ENCODE measurements around the gene TM9SF1. TPM values are rescaled to one million over a fixed set of nuclear protein-coding genes. Genes with fewer than 3 reads are reported as not detected.

TM9SF1 gene
- total RNA-seq, 1 experiment from 2014 or later, result 55.5 TPM

GRCh38 chr14:24146453-24146977 is 48.7 kb downstream of the TM9SF1 start, which contains the start of gene PSME2:
TSS of gene PSME2 (minus strand) at chr14:24146610. CDS start at chr14:24146581, 29 bp downstream.
- BruUV-seq (replicated peaks), result no TSS peak
- Histone ChIP-seq H3K9me3 (ENCODE audit: low read depth, low read length, poor library complexity, severe bottlenecking) (no peaks in the 10 kb centered on the region), H3K4me3 (ENCODE audit: low read depth, low read length, poor library complexity, severe bottlenecking) (peak within 1 kb of the TSS; percentile 90), H3K27ac (ENCODE audit: low read depth, low read length, poor library complexity, severe bottlenecking) (peak within 1 kb of the TSS; percentile 87), H3K36me3 (ENCODE audit: insufficient read depth, low read length, poor library complexity, severe bottlenecking) (peaks cover 36% of the 10 kb centered on the region), H3K4me1 (ENCODE audit: insufficient read depth, low read length, poor library complexity, severe bottlenecking) (peaks cover 12% of the 10 kb centered on the region), H3K27me3 (replicated peaks; ENCODE audit: insufficient read depth, low read depth, low read length, poor library complexity) (no peaks in the 10 kb centered on the region)
- ChIA-PET POLR2A (ENCODE audit: low non-redundant PET) (interaction anchor here (0.5 to 1.0 kb wide), 3 partner anchors 9 to 32 kb away, joined by 3 to 6 read pairs (median 3); partner anchors contain the start of genes DCAF11, NRL and PSME1), CTCF (interaction anchor here (1.0 kb wide), 1 partner anchor 38 kb away, joined by 3 read pairs; no protein-coding TSS in a partner anchor)
- peak; percentile 98 for DNase-seq (ENCODE audit: low spot score)
- intact Hi-C loops (cut with micrococcal nuclease; ENCODE audit: unreplicated experiment), result loop anchor here (5.0 kb wide), 1 partner anchor 41 kb away; the partner anchor contains the start of gene IPO4
- no peak for TF ChIP-seq EZH2 (IDR thresholded peaks at IDR 0.05; ENCODE audit: borderline replicate concordance, low read depth, low read length, poor library complexity, severe bottlenecking)
- TF ChIP-seq, protein P1, sequence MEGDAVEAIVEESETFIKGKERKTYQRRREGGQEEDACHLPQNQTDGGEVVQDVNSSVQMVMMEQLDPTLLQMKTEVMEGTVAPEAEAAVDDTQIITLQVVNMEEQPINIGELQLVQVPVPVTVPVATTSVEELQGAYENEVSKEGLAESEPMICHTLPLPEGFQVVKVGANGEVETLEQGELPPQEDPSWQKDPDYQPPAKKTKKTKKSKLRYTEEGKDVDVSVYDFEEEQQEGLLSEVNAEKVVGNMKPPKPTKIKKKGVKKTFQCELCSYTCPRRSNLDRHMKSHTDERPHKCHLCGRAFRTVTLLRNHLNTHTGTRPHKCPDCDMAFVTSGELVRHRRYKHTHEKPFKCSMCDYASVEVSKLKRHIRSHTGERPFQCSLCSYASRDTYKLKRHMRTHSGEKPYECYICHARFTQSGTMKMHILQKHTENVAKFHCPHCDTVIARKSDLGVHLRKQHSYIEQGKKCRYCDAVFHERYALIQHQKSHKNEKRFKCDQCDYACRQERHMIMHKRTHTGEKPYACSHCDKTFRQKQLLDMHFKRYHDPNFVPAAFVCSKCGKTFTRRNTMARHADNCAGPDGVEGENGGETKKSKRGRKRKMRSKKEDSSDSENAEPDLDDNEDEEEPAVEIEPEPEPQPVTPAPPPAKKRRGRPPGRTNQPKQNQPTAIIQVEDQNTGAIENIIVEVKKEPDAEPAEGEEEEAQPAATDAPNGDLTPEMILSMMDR (conservative IDR thresholded peaks at IDR 0.05; ENCODE audit: low read depth, low read length), result no peak

GRCh38 chr14:24145690-24146452 is 49.4 kb downstream of the TM9SF1 start:
- H3K36me3 ChIP-seq (ENCODE audit: insufficient read depth, low read length, poor library complexity, severe bottlenecking), result peaks cover 30% of the 10 kb centered on the region
- ChIA-PET CTCF (interaction anchor here (1.0 kb wide), 1 partner anchor 38 kb away, joined by 3 read pairs; no protein-coding TSS in a partner anchor), POLR2A (ENCODE audit: low non-redundant PET) (interaction anchor here (0.6 to 1.0 kb wide), 2 partner anchors 10 to 31 kb away, joined by 3 read pairs; partner anchors contain the start of genes DCAF11, NRL and PSME1)
- H3K4me1 ChIP-seq (ENCODE audit: insufficient read depth, low read length, poor library complexity, severe bottlenecking), result peaks cover 12% of the 10 kb centered on the region
- H3K4me3 ChIP-seq (ENCODE audit: low read depth, low read length, poor library complexity, severe bottlenecking), result peak overlapping the region; percentile 90
- H3K27ac ChIP-seq (ENCODE audit: low read depth, low read length, poor library complexity, severe bottlenecking), result peak overlapping the region; percentile 87
- H3K27me3 ChIP-seq (replicated peaks; ENCODE audit: insufficient read depth, low read depth, low read length, poor library complexity), result no peaks in the 10 kb centered on the region
- no peaks in the 10 kb centered on the region for H3K9me3 ChIP-seq (ENCODE audit: low read depth, low read length, poor library complexity, severe bottlenecking)
- TF ChIP-seq, protein P1 (conservative IDR thresholded peaks at IDR 0.05; ENCODE audit: low read depth, low read length), result no peak
- no peak for TF ChIP-seq EZH2 (IDR thresholded peaks at IDR 0.05; ENCODE audit: borderline replicate concordance, low read depth, low read length, poor library complexity, severe bottlenecking)
- peak; percentile 33 for DNase-seq (ENCODE audit: low spot score)
- intact Hi-C loops (cut with micrococcal nuclease; ENCODE audit: unreplicated experiment), result loop anchor here (5.0 kb wide), 1 partner anchor 41 kb away; the partner anchor contains the start of gene IPO4
- BruUV-seq (replicated peaks), result TSS peak; percentile 51

GRCh38 chr14:24145219-24145618 is 50.0 kb downstream of the TM9SF1 start:
- Histone ChIP-seq H3K9me3 (ENCODE audit: low read depth, low read length, poor library complexity, severe bottlenecking) (no peaks in the 10 kb centered on the region), H3K27ac (ENCODE audit: low read depth, low read length, poor library complexity, severe bottlenecking) (no peak overlapping the region), H3K4me1 (ENCODE audit: insufficient read depth, low read length, poor library complexity, severe bottlenecking) (peaks cover 12% of the 10 kb centered on the region), H3K27me3 (replicated peaks; ENCODE audit: insufficient read depth, low read depth, low read length, poor library complexity) (no peaks in the 10 kb centered on the region), H3K4me3 (ENCODE audit: low read depth, low read length, poor library complexity, severe bottlenecking) (peak overlapping the region; percentile 90), H3K36me3 (ENCODE audit: insufficient read depth, low read length, poor library complexity, severe bottlenecking) (peaks cover 23% of the 10 kb centered on the region)
- TF ChIP-seq, protein P1 (conservative IDR thresholded peaks at IDR 0.05; ENCODE audit: low read depth, low read length), result no peak
- intact Hi-C loops (cut with micrococcal nuclease; ENCODE audit: unreplicated experiment), result loop anchor here (5.0 kb wide), 1 partner anchor 42 kb away; the partner anchor contains the start of gene IPO4
- BruUV-seq (replicated peaks), result no TSS peak
- CTCF ChIA-PET, result no interaction called here
- POLR2A ChIA-PET (ENCODE audit: low non-redundant PET), result no interaction called here
- no peak for DNase-seq (ENCODE audit: low spot score)
